ENCODE data around the gene KLF13. TPM values are rescaled to one million over a fixed set of nuclear protein-coding genes. Genes with fewer than 3 reads are reported as not detected.

Gene KLF13
- total RNA-seq, 1 experiment from 2014 or later = 60.1 TPM

DNA sequence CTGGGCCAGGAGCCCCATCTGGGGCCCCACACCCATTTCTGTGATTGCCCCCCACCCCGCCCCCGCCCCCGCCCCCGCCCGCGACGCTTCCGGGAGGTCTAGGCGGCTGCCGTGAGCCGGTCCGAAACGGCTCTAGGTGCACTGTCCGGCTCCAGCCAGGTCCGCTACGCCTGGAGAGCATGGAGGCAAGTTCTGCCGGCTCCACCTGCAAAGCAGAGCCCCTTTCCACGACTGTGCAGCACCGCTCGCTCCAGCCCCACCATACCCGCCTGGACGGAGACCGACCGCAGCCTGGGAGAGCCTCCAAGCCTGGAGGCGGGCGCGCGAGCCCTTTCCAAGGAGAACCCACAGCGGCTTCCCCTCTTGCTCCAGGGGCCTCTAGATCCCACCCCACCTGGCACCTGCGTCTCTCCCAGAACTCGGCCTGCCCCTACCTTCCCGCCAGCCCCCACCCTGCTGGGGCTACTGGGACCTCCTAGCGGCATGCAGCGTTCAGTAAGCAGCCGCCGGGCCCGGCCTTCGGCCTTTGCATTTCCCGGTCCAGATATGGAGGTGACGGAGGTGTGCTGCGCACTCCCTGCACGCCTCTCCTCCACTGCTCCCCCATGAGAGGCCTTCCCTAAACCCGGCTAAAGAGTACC is 66.2 kb downstream of the KLF13 start:
- Histone ChIP-seq H3K9ac (ENCODE audit: low read length) (no peak overlapping the region), H3K4me1 (ENCODE audit: control insufficient read depth in 1 of 2, insufficient read depth in 2 of 2, low read length in 2 of 2) (peaks cover 18 to 26% of the 10 kb centered on the region in 2 experiments), H3K79me2 (ENCODE audit: insufficient read depth, low read length) (no peaks in the 10 kb centered on the region), H3K4me2 (ENCODE audit: low read length) (peak overlapping the region; percentile 100), H3K4me3 (replicated peaks in 1 of 2; ENCODE audit: low read depth in 1 of 2, low read length in 2 of 2) (peak overlapping the region; percentile 60 to 79; a peak in 3 of 4 replicates), H3K9me2 (ENCODE audit: insufficient read depth) (no peaks in the 10 kb centered on the region), H3K9me3 (ENCODE audit: control insufficient read depth in 1 of 2, insufficient read depth in 1 of 2, low read depth in 1 of 2, low read length in 2 of 2) (no peaks in the 10 kb centered on the region), H3K27me3 (ENCODE audit: insufficient read depth, low read length) (no peaks in the 10 kb centered on the region), H3K36me3 (ENCODE audit: control insufficient read depth in 1 of 2, insufficient read depth in 2 of 2, low read length in 2 of 2) (no peaks in the 10 kb centered on the region), H3K27ac (ENCODE audit: low read depth, low read length) (no peak overlapping the region), H4K20me1 (ENCODE audit: insufficient read depth) (no peaks in the 10 kb centered on the region), H2AFZ (ENCODE audit: low read depth, low read length, poor library complexity, severe bottlenecking) (no peak overlapping the region)
- CTCF ChIA-PET = no interaction called here
- POLR2A ChIA-PET = no interaction called here
- DNase-seq (ENCODE audit: low read depth, low spot score) = no peak
- no TSS peak for BruUV-seq (replicated peaks)
- TF ChIP-seq ZNF274 (IDR thresholded peaks at IDR 0.05; ENCODE audit: low read depth, low read length) = no peak
- no peak for TF ChIP-seq EGR1 (IDR thresholded peaks at IDR 0.05; ENCODE audit: low read depth)
- TF ChIP-seq CBX3 (IDR thresholded peaks at IDR 0.05; ENCODE audit: low read depth) = no peak
- no peak for TF ChIP-seq ATF3 (IDR thresholded peaks at IDR 0.05)
- TF ChIP-seq CEBPB (IDR thresholded peaks at IDR 0.05; ENCODE audit: low read depth) = no peak
- TF ChIP-seq, protein P1, sequence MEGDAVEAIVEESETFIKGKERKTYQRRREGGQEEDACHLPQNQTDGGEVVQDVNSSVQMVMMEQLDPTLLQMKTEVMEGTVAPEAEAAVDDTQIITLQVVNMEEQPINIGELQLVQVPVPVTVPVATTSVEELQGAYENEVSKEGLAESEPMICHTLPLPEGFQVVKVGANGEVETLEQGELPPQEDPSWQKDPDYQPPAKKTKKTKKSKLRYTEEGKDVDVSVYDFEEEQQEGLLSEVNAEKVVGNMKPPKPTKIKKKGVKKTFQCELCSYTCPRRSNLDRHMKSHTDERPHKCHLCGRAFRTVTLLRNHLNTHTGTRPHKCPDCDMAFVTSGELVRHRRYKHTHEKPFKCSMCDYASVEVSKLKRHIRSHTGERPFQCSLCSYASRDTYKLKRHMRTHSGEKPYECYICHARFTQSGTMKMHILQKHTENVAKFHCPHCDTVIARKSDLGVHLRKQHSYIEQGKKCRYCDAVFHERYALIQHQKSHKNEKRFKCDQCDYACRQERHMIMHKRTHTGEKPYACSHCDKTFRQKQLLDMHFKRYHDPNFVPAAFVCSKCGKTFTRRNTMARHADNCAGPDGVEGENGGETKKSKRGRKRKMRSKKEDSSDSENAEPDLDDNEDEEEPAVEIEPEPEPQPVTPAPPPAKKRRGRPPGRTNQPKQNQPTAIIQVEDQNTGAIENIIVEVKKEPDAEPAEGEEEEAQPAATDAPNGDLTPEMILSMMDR (IDR thresholded peaks at IDR 0.05 in 2 of 3, conservative IDR thresholded peaks at IDR 0.05 in 1 of 3; ENCODE audit: borderline replicate concordance in 1 of 3, insufficient read depth in 1 of 3, low read depth in 2 of 3, low read length in 2 of 3) = no peak
- TF ChIP-seq SIN3A (IDR thresholded peaks at IDR 0.05; ENCODE audit: low read depth) = no peak
- no peak for TF ChIP-seq MAX (IDR thresholded peaks at IDR 0.05)
- TF ChIP-seq RAD21 (IDR thresholded peaks at IDR 0.05; ENCODE audit: low read depth) = no peak
- no peak for TF ChIP-seq ZBTB33 (IDR thresholded peaks at IDR 0.05; ENCODE audit: extremely low read depth, insufficient replicate concordance, low read length)
- no peak for ATAC-seq
- RAD21 ChIA-PET (ENCODE audit: low non-redundant PET in 1 of 2, low total read pairs in 2 of 2, uncharacterized antibody in 2 of 2, unreplicated experiment in 2 of 2) = no interaction called here
- intact Hi-C loops (cut with micrococcal nuclease) = no loop called here

Measured in HCT116 (cell line).